GM21737 (cell line): ENCODE results near the gene HSPA9.
"Not testable (repeated sequence)": the region's sequence is repeated elsewhere in the genome, so short reads cannot be mapped to it uniquely, and the experiment has no call there.

ENCODE experiments used
- ATAC-seq: cut with Tn5 transposase; IDR thresholded peaks from one replicate; pipeline ENCODE4 v1.9.1; 2021; ENCODE audit warnings: mild to moderate bottlenecking, moderate library complexity; ENCODE audit not compliant: unreplicated experiment

HSPA9 gene

GRCh38 chr5:138536215-138536614 is 39.0 kb downstream of the HSPA9 start:
- ATAC-seq: no peak

GRCh38 chr5:138533973-138534941 is 40.9 kb downstream of the HSPA9 start:
- no peak for ATAC-seq

GRCh38 chr5:138529812-138530211 is 45.4 kb downstream of the HSPA9 start:
- no peak for ATAC-seq

GRCh38 chr5:138528744-138529469 is 46.3 kb downstream of the HSPA9 start:
- ATAC-seq: no peak

- ATAC-seq: no peak
These were observed 47.0 kb downstream of the HSPA9 start for GRCh38 chr5:138528208-138528607.

- ATAC-seq: no peak
These were observed 48.0 kb downstream of the HSPA9 start for GRCh38 chr5:138527170-138527569.

- ATAC-seq: no peak
These were observed 51.8 kb downstream of the HSPA9 start for GRCh38 chr5:138523406-138523805.

GRCh38 chr5:138520971-138521370 is 54.2 kb downstream of the HSPA9 start:
- ATAC-seq: no peak

- no peak for ATAC-seq
These were observed 57.8 kb downstream of the HSPA9 start for GRCh38 chr5:138517437-138517836.

- no peak for ATAC-seq
These were observed 59.5 kb downstream of the HSPA9 start for GRCh38 chr5:138515556-138516245.

GRCh38 chr5:138514021-138514420 is 61.2 kb downstream of the HSPA9 start:
- ATAC-seq: no peak

GRCh38 chr5:138508958-138509357 is 66.2 kb downstream of the HSPA9 start:
- ATAC-seq: no peak

GRCh38 chr5:138507485-138507884 is 67.7 kb downstream of the HSPA9 start:
- not testable (repeated sequence) for ATAC-seq

- no peak for ATAC-seq
These were observed 68.6 kb downstream of the HSPA9 start for GRCh38 chr5:138506370-138507306.

- ATAC-seq: no peak
These were observed 70.4 kb downstream of the HSPA9 start for GRCh38 chr5:138504799-138505198.
